GM03348 (cell line): Measurements from ENCODE around the gene INTS3.

Experiments used
- DNase-seq: peaks from one replicate; pipeline ENCODE4 v3.0.0; 2012; ENCODE audit warnings: low spot score

The INTS3 gene

GRCh38 chr1:153798468-153798780 is 70.6 kb downstream of the INTS3 start:
- DNase-seq = no peak

GRCh38 chr1:153799016-153799415 is 71.2 kb downstream of the INTS3 start:
- no peak for DNase-seq

GRCh38 chr1:153799566-153800465 is 72.0 kb downstream of the INTS3 start:
- no peak for DNase-seq

GRCh38 chr1:153800516-153800915 is 72.7 kb downstream of the INTS3 start:
- no peak for DNase-seq

GRCh38 chr1:153801028-153801625 is 73.3 kb downstream of the INTS3 start:
- DNase-seq = no peak

- DNase-seq = no peak
Measured at GRCh38 chr1:153801786-153802697, 74.2 kb downstream of the INTS3 start.

GRCh38 chr1:153803470-153804056 is 75.7 kb downstream of the INTS3 start:
- no peak for DNase-seq

- no peak for DNase-seq
Measured at GRCh38 chr1:153804112-153804511, 76.3 kb downstream of the INTS3 start.

GRCh38 chr1:153805042-153805745 is 77.3 kb downstream of the INTS3 start:
- DNase-seq = peak; percentile 68

- no peak for DNase-seq
Measured at GRCh38 chr1:153805886-153806719, 78.3 kb downstream of the INTS3 start.

GRCh38 chr1:153816283-153816889 is 88.5 kb downstream of the INTS3 start:
- peak; percentile 46 for DNase-seq

GRCh38 chr1:153818876-153819275 is 91.0 kb downstream of the INTS3 start:
- no peak for DNase-seq
